ENCODE measurements around the gene GAREM2.

GAREM2 gene

GRCh38 chr2:26230806-26231205, 57.9 kb downstream of the GAREM2 start (continued):
- no peak for TF ChIP-seq ZNF596 (tag by site-specific recombination; IDR thresholded peaks at IDR 0.05)

- CTCF ChIA-PET: interaction anchor here (0.6 to 1.6 kb wide), 7 partner anchors 11 to 668 kb away, joined by 3 to 6 read pairs (median 4); no protein-coding TSS in a partner anchor
- POLR2A ChIA-PET: interaction anchor here (0.7 to 1.0 kb wide), 3 partner anchors 11 to 264 kb away, joined by 3 to 5 read pairs (median 4); no protein-coding TSS in a partner anchor
- Histone ChIP-seq H3K27ac (ENCODE audit: extremely low read depth, low read depth, low read length) (no peak overlapping the region), H3K36me3 (ENCODE audit: control insufficient read depth in 2 of 2, insufficient read depth in 1 of 2, low read length in 2 of 2) (peaks cover 58 to 74% of the 10 kb centered on the region in 2 experiments), H3K9me3 (ENCODE audit: control insufficient read depth, insufficient read depth, low read depth, low read length) (no peaks in the 10 kb centered on the region), H3K4me3 (ENCODE audit: low read depth, low read length) (no peak overlapping the region), H3K4me1 (ENCODE audit: control insufficient read depth, insufficient read depth, low read length) (no peaks in the 10 kb centered on the region)
- TF ChIP-seq KLF1 (tag by site-specific recombination; IDR thresholded peaks at IDR 0.05) (no peak), KLF8 (tag by site-specific recombination; IDR thresholded peaks at IDR 0.05) (no peak), ZNF692 (tag by site-specific recombination; IDR thresholded peaks at IDR 0.05) (no peak), FEZF1 (tag by site-specific recombination; IDR thresholded peaks at IDR 0.05) (no peak), ZBTB17 (tag by site-specific recombination; IDR thresholded peaks at IDR 0.05) (no peak), ZNF544 (tag by site-specific recombination; IDR thresholded peaks at IDR 0.05) (no peak), GLIS1 (tag by site-specific recombination; IDR thresholded peaks at IDR 0.05) (no peak), ZNF248 (tag by site-specific recombination; IDR thresholded peaks at IDR 0.05) (no peak), IKZF3 (tag by site-specific recombination; IDR thresholded peaks at IDR 0.05) (no peak), KLF16 (tag by site-specific recombination; IDR thresholded peaks at IDR 0.05) (no peak)
Observed at GRCh38 chr2:26235089-26235488, 62.2 kb downstream of the GAREM2 start.

- CTCF ChIA-PET: no interaction called here
- Histone ChIP-seq H3K4me3 (ENCODE audit: low read depth, low read length) (no peak overlapping the region), H3K27ac (ENCODE audit: extremely low read depth, low read depth, low read length) (no peak overlapping the region), H3K4me1 (ENCODE audit: control insufficient read depth, insufficient read depth, low read length) (0 out of 2 replicates have a peak, but pooled peaks cover 2% of the 10 kb centered on the region), H3K9me3 (ENCODE audit: control insufficient read depth, insufficient read depth, low read depth, low read length) (no peaks in the 10 kb centered on the region), H3K36me3 (ENCODE audit: control insufficient read depth in 2 of 2, insufficient read depth in 1 of 2, low read length in 2 of 2) (peaks cover 46 to 49% of the 10 kb centered on the region in 2 experiments)
- TF ChIP-seq ZNF580 (tag by site-specific recombination; IDR thresholded peaks at IDR 0.05) (no peak), GLIS2 (tag by site-specific recombination; IDR thresholded peaks at IDR 0.05) (no peak), ZNF670 (tag by site-specific recombination; IDR thresholded peaks at IDR 0.05; ENCODE audit: low read depth) (no peak), ZBTB17 (tag by site-specific recombination; IDR thresholded peaks at IDR 0.05) (no peak), BCL11A (tag by site-specific recombination; IDR thresholded peaks at IDR 0.05; ENCODE audit: low read depth) (no peak)
- POLR2A ChIA-PET: no interaction called here
Observed at GRCh38 chr2:26237868-26238267, 65.0 kb downstream of the GAREM2 start.

GRCh38 chr2:26238311-26238958, 65.5 kb downstream of the GAREM2 start:
- Histone ChIP-seq H3K4me3 (ENCODE audit: low read depth, low read length) (no peak overlapping the region), H3K9me3 (ENCODE audit: control insufficient read depth, insufficient read depth, low read depth, low read length) (no peaks in the 10 kb centered on the region), H3K36me3 (ENCODE audit: control insufficient read depth in 2 of 2, insufficient read depth in 1 of 2, low read length in 2 of 2) (peaks cover 40 to 43% of the 10 kb centered on the region in 2 experiments), H3K4me1 (ENCODE audit: control insufficient read depth, insufficient read depth, low read length) (0 out of 2 replicates have a peak, but pooled peaks cover 2% of the 10 kb centered on the region), H3K27ac (ENCODE audit: extremely low read depth, low read depth, low read length) (no peak overlapping the region)
- ChIA-PET CTCF (interaction anchor here (0.5 kb wide), 1 partner anchor 254 kb away, joined by 3 read pairs; no protein-coding TSS in a partner anchor), POLR2A (no interaction called here)
- TF ChIP-seq ZNF398 (tag by site-specific recombination; IDR thresholded peaks at IDR 0.05): no peak
- TF ChIP-seq ZXDB (tag by site-specific recombination; IDR thresholded peaks at IDR 0.05): no peak
- no peak for TF ChIP-seq ZNF521 (tag by site-specific recombination; IDR thresholded peaks at IDR 0.05)
- TF ChIP-seq ZNF776 (tag by site-specific recombination; IDR thresholded peaks at IDR 0.05; ENCODE audit: borderline replicate concordance): no peak
- TF ChIP-seq ZNF394 (tag by site-specific recombination; IDR thresholded peaks at IDR 0.05; ENCODE audit: borderline replicate concordance): no peak
- TF ChIP-seq ZNF366 (tag by site-specific recombination; conservative IDR thresholded peaks at IDR 0.05): no peak
- no peak for TF ChIP-seq ZBTB49 (tag by site-specific recombination; IDR thresholded peaks at IDR 0.05; ENCODE audit: low read depth)
- no peak for TF ChIP-seq ZNF660 (tag by site-specific recombination; IDR thresholded peaks at IDR 0.05)
